HG02678 (cell line): ENCODE results near the gene SYNDIG1.
"Not testable (repeated sequence)": the region's sequence is repeated elsewhere in the genome, so short reads cannot be mapped to it uniquely, and the experiment has no call there.

Source experiments
- ATAC-seq: cut with Tn5 transposase; IDR thresholded peaks from one replicate; pipeline ENCODE4 v1.9.1; 2021; ENCODE audit warnings: mild to moderate bottlenecking, moderate library complexity; ENCODE audit not compliant: unreplicated experiment

The SYNDIG1 gene

DNA sequence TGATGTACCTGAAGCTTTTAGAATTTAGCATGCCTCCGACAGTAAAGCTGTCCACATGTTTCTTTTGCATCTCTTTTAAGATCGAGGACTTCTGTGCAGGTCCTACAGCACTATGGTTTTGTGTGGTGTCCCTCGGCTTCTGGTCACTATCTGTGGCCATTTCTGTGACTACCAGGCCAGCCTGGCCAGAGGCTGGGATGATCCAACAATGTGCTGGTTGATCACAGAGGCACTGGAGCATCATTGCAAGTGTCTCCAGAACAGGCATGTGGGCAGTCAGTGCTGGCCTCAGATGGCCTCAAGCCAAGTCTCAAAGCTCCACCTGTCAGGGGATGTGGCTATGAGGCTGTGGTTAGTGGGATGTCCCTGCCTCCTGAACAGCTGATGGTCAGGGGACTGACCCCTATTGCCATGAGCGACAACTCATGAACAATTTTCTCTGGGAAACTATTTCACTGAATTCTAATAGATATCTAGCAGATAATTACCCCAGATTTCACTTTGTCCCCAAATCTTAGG lies 136.6 kb downstream of the SYNDIG1 start:
- no peak for ATAC-seq

DNA sequence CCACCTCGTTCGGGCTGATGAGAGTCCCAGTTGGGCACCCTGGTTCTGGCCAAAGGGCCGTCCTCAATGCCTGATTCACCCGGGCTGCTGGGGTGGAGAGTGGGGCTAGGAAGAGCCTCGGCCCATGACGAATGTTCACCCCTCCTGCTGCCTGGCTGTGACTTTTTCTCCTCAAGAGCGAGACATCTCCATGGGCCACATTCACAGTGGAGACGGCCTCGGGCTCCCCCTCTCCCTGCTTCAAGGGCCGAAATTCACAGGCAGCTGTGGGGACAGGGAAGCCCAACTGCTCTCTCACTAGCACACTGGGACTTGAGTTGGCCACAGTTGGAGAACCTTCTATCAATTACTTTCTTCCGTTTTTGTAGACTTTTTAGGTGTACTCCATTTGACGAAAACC lies 138.0 kb downstream of the SYNDIG1 start:
- ATAC-seq, result no peak

DNA sequence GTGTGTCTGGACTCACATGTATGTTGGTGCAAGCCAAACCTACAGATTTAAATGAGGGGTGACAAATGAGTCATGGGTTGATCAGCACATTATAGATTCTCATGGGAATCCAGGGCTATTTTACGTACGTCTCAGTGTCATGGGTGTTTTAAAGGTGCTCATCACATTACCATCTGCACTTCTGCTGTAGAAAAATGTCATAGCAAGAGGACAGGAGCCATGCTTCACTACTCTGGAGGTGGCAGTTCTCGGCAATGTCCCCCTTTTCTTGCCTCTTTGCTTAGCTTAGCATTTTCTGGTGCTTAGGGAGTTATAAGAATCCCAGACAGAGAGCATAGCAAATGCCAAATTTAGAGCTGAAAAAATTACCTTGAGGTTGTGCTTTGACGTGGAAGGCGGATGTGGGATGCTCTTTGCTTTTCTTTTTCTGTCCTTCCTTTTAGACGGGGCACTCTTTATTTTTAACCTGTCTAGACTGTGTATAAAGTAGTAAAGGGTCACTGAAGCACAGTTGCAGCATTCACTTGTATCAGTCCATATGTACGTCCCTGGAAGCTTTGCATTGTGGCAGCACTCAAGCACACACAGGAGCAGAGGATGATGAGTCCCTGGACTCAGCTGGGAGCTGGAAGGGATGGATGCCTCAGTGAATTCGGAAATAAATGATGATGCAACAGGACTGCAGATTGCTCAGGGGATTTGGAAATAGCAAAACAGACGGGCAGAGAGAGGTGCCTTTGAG lies 139.7 kb downstream of the SYNDIG1 start:
- ATAC-seq, result peak; percentile 65

DNA sequence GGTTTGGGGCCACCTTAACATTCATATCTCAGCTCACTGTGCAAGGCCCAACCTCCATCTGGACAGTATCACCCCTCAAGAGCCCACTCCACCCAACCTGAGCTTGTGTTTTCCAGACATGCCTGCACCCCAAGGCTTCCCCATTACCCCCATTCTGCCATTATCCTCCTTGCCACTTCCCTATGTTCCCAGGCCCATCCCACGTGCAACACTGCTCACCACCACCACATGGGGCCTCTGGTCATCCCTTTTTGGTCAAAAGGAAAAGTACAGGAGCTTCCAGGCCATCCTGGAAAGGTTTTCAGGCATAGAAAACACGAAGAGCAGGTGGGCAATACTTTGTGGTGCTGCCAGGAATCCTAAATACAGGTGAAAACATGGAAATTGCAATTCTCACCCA lies 140.3 kb downstream of the SYNDIG1 start:
- ATAC-seq, result no peak

DNA sequence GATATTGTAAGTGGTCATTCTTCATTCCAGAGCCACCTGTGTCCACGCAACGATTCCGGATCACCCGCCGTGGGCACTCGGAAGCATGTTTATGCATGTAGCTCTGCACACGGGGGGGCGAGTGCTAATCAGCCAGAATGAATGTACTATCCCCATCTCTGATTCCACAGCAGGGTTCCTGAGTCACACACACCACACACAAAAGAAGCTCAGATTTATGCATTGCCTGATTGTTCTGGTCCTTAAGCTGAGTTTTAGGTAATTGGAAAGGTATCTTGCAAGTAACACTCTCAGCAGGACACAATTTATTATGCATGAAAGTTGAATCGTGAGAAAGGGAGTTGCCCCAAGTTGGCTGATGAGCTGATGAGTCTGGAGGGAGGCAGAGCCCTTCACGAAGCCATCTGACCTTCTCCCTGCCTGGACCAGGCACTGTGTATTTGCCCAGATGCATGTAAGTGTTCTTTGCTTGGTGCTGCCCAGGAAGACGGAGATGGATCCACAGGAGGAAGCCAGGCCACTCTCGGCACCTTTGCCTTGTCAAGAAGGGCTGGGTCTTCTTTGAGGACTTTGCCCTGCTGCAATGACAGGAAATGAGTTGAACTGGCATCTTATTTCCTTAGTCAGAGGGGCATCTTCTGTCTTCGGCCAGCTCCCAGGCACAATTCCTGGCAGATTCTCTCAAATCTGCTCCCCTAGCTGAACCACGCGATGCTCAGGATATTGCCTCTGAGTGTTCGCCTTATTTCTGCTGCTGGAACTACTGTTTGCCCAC lies 141.1 kb downstream of the SYNDIG1 start:
- no peak for ATAC-seq

DNA sequence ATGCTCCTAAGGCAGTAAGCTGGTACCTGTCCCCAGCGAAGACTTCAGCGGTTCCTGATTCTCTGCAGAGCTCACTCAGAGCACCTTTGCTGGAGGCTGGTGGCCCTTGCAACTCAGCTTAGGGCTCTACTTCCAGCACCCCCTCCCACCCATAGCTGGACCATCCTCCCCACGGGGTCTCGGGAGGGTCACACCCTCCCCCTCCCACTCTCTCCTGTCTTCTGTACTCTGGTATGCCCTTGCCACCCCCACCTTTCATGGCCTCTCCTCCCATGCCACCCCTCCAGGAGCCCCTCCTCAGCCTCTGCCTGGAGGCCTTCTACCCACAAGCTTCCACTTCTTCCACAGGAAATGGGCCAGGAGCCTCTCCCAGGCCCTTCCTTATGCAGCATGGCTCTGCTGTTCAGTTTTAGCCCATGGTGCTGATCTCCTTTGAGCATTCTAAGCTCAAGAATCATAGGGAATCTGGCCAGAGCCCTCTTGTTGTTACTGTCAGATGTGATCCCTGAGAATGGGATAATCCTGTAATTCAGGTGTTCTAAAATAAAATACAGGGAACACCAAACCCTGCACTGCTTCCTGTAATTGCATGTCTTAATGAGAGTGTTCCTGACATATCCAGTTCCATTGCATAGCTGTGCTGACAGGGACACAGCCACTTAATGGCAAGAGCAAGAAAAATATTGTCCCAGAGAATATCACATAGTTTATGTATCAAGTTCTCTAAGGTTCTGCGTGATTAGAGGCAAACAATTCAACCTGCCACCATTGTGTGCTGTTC lies 142.1 kb downstream of the SYNDIG1 start:
- no peak for ATAC-seq

DNA sequence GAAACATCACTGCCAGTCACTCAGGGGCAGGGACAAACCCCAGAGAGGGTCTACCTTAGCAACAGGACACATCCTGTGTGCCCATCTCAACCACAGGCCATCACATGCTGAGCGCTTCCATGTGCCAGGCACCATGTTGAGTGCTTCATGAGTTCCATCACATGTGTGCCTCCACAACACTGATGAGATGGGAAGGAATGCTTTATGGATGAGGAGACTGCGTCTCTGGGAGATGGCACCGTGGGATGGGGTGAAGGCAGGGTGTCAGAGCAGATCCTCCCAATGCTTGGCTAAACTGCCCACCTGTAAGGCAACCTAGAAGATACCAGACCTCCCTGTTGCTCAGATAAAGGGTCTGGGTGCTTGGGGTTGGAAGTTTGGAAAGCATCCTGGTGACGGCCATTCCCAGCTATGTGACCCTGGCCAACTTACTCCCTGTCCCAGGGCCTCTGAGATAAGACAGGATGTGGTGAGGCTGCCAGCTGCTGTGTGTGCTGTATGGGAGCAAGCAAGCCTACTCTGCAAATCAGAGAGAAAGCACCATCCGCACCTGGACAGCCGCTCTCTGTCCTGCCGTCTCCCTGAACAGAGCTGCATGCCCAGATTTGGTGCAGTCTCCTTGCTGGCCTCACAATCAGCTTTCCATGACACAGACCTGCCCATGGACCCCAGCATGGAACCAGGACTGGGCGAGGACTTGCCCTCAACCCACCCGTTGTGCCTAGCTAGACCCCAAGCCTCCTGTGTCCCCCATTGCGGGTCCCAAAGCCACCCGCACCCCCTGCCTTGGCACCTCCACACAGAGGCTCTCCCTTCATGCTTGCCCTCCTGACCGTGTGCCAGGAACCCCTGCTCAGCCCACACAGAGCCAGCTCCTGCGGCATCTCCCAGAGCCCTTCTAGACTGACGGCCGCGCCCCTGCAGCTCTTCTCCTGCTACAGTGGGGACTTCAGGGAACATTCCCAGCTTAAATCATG lies 143.7 kb downstream of the SYNDIG1 start:
- ATAC-seq, result no peak

DNA sequence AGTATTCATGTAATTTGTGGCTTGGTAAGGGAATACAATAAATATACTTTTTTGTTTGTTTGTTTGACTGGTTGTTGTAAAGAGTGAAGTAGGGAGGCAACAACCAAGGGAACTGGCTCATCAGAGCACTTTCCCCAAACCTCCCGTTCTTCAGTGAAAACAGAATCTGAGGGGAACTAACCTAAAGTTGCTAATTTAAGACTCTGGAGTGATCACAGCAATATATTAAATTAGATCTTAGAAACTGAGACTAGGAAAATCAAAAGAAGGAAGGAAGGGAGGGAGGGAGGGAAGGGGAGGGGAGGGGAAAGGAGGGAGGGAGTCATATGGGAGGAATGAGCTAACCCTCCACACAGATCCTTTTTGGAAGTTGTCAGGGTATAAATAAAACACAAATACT lies 144.9 kb downstream of the SYNDIG1 start:
- no peak for ATAC-seq

DNA sequence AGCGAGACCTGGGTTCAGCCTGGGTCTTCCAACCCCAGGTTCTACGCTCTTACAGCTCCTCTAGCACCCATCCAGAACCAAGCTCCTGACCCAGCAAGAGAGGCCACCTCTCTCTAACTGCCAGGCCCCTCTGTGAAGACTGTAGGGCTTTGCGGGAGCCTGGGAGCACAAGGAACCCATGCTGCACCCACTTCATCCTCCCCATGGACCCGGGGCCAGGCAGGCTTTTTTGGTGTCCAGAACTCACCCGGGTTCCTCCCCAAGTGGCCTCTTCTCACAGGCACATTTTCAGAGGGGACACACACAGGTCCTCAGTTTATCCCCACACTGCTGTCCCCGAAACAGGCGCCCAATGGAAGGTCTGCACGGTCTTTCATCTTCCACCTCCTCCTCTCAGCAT lies 145.9 kb downstream of the SYNDIG1 start:
- ATAC-seq, result no peak

DNA sequence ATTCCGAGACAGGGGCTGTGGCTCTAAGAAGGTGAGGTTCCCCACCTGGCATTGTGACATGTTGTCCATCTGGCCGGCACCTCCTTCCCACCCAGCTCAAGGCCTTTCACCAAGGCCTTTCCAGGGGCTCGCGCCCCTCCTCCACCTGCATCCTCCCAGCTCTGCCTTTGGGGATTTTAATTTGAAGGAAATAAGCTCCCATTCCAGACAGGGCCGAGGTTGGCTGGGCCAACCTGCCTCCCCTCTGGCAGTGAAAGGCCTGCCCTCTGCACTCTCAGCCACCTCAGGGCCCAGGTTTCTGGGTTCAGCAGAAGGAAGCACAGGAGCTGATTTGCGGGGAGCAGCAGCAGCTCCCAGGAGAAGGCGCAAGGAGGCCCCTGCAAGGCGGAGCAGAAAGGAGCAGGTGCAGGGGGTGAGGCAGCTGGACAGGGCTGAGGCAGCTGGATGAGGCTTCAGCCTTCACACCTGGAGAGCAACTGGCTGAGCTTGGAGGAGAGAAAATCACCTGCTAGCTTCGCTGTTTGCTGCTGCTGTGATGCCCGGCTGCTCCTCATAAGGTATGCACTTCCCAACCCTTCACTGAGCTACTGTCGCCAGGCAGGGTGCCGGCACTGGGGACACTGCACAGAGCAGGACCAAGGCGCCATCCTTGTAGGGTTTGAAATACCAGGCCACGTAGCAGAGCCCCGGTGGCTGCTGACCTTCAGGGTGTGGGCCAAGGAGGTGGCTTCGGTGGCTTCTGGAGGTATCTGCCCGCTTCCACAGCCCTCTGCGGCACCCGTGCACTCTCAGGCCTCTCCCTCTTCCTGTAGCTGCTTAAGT lies 147.0 kb downstream of the SYNDIG1 start:
- ATAC-seq, result no peak

DNA sequence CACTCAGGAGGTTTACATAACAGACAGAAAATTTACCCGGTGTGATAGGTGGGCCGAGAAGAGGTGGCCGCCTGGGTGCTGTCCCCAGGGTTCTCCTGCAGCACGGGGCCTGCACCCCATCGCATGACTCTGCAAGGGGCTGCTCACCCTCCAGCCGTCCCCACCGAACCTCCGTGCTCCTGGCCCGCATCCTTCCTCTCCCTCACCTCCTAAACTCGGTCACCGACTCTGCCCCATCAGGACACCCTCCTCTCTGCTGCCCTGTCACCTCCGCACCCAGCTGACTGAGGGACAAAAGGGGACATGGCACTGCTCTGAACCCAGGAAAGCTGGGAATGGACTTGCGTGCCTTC lies 147.6 kb downstream of the SYNDIG1 start:
- no peak for ATAC-seq

DNA sequence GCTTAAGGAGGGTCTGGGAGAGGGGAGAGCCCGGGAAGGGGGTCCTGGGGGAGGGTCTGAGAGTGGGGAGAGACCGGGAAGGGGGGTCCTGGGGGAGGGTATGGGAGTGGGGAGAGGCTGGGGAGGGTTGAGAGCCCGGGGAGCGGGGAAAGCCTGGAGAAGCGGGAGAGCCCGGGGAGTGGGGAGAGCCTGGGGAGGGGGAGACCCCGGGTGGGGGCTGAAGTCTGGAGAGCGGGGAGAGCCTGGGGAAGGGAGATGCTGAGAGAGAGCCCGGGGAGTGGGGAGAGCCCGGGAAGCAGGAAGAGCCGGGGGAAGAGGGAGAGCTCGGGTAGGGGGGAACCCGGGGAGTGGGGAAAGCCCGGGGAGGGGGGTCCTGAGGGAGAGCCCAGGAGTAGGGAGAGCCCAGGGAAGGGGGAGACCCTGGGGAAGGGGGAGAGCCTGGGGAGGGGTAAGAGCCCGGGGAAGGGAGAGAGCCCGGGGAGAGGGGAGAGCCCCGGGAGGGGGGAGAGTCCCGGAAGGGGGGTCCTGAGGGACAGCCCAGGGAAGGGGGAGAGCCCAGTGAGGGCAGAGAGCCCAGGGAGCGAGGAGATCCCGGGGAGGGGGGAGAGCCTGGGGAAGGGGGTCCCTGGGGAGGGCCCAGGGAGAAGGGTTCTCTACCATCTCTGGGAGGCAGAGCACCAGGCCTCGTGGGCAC lies 148.5 kb downstream of the SYNDIG1 start:
- no peak for ATAC-seq

DNA sequence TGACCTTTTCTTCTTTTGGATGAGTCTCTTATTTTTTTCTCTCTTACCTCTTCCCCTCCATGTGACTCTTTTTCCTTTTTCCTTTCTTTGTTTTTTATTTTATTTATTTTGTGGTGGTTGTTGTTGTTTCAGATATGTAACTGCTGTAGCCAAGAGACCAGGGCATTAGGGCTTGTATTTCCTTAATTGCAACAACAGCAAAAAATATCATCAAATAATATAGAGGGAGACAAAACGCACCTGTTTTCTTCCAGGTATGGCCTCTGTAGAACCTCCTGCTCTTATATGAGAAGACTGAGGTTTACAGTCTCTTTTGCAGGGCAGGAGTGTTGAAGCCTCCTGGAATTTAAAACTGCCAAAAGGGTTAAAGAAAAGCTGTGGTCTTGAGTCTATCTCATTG lies 149.3 kb downstream of the SYNDIG1 start:
- ATAC-seq, result no peak

DNA sequence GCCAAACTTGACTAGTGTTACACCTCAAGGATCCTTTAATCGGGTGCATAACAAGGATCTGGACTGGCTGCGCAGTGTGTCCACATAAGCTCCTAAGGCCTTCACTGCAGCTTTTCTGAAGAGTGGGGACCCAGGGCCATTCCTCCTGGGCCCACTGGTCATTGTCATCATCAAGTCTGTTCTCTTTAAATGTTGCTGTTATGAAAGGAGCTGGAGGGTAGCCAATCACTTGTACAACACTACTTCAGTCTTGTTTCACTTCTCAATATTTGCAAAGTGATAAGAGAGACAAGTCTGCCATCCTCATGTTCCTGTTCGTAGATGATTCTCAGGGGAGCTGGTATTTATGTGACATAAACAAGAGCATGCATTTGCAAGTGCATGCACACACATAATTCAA lies 149.8 kb downstream of the SYNDIG1 start:
- ATAC-seq, result no peak

DNA sequence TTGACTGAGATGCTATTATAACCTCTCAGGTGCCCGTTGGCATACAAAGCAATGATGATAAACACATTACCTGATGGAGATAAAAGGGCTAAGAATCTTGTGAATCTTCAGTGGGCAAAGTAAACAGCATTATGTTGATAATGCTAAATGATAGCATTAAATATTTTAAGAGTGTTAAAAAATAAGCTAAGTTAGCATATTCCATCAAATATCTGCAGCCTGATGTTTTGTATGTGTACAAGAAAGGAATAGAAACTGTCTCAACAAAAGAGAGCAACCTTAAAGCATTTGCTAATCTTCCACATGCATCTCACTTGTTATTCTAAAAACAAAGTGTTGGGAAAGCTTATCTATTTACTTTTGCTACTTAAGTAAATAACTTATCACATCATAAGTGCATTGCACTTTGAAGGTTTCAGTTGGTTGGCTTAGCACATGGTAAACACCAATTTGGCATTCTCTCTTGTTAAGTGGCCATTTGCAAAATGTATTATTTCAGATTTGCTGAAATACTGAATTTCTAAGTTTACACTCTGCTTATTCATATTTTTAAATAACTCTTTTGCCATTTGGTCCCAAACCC lies 151.6 kb downstream of the SYNDIG1 start:
- no peak for ATAC-seq

DNA sequence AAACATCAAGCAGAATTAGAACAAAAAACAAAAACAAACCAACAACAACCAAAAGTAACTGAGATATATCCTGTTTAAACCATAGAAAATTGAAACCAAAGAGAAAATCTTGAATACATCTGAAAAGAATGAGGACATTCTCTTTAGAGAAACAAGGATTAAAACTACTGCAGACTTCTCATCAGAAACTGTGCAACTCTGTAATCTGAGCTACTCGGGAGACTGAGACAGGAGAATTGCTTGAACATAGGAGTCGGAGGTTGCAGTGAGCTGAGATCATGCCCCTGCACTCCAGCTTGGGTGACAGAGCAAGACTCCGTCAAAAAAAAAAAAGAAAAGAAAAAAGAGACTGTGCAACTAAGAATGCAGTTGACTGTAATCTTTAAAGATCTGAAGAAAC lies 153.4 kb downstream of the SYNDIG1 start:
- no peak for ATAC-seq

DNA sequence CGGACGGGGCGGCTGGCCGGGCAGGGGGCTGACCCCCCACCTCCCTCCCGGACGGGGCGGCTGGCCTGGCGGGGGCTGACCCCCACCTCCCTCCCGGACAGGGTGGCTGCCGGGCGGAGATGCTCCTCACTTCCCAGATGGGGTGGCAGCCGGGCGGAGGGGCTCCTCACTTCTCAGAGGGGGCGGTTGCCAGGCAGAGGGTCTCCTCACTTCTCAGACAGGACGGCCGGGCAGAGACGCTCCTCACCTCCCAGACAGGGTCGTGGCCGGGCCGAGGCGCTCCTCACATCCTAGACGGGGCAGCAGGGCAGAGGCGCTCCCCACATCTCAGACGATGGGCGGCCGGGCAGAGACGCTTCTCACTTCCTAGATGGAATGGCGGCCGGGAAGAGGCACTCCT lies 156.7 kb downstream of the SYNDIG1 start:
- ATAC-seq, result not testable (repeated sequence)

DNA sequence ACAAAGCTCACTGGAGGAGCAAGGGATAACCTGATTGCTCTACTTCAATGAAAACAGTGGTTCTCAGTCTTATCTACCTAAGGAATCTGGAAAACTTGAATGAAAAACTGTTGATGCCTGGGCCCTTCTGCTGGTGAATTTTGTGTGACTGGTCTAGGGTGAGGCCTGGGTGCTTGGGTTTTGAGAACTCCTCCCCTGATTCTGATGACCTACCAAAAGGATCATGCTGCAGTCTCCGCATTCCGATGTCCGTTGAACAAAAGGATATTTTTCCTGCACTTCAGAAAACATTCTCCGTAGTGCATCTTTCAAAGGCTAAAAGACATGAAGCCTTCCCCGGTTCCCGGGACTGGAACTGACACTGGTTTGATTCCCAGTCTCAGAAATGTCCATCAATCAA lies 157.9 kb downstream of the SYNDIG1 start:
- ATAC-seq, result no peak

DNA sequence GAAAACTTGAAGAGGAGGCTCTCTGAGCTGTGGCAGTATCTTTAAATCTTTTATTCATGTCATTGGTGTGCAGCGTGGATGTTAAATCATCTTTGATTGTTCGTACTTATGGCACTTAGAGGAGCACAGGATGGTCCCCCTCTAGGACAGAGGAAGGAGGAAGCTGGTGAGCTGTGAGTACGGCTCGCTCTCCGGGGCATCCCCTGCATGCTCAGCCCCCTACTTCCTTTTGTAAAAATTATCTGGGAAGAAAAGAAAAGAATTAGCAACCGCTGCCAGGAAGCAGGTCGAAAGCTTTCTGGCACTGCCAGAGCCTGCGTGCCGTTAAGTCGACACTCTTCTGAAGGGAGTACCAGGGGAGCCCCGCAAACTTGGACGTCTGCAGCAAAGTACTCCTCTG lies 158.5 kb downstream of the SYNDIG1 start:
- ATAC-seq, result no peak
